ENCODE measurements around the gene KANK2. TPM values are rescaled to one million over a fixed set of nuclear protein-coding genes. Genes with fewer than 3 reads are reported as not detected.

KANK2 gene
- polyA plus RNA-seq, 1 of the 3 experiments (the other 2 are of a cell fraction) = 92.4 TPM

GRCh38 chr19:11201791-11202190 is 4.4 kb upstream of the KANK2 start:
- no peak overlapping the region for H3K4me2 ChIP-seq
- no peaks in the 10 kb centered on the region for H3K9me3 ChIP-seq
- no peak overlapping the region for H3K27ac ChIP-seq (ENCODE audit: low read depth in 2 of 2, low read length in 1 of 2)
- CTCF ChIA-PET = interaction anchor here (6.6 kb wide), 1 partner anchor 65 kb away, joined by 64 read pairs; no protein-coding TSS in a partner anchor
- H2AFZ ChIP-seq (ENCODE audit: low read depth) = no peak overlapping the region
- DNase-seq = no peak
- no peaks in the 10 kb centered on the region for H3K9me2 ChIP-seq
- no peak overlapping the region for H3K9ac ChIP-seq
- H3K4me1 ChIP-seq (ENCODE audit: control insufficient read depth in 1 of 2, insufficient read depth in 2 of 2, low read depth in 1 of 2, low read length in 1 of 2) = peaks cover 4 to 12% of the 10 kb centered on the region in 2 experiments; a peak in 3 of 4 replicates
- H3K4me3 ChIP-seq (ENCODE audit: low read depth in 2 of 2, low read length in 1 of 2) = no peak overlapping the region
- TF ChIP-seq, protein P1, sequence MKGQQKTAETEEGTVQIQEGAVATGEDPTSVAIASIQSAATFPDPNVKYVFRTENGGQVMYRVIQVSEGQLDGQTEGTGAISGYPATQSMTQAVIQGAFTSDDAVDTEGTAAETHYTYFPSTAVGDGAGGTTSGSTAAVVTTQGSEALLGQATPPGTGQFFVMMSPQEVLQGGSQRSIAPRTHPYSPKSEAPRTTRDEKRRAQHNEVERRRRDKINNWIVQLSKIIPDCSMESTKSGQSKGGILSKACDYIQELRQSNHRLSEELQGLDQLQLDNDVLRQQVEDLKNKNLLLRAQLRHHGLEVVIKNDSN (IDR thresholded peaks at IDR 0.05; ENCODE audit: borderline replicate concordance, low read depth) = no peak
- 97% methylated on average over 23 of the region's 24 CpGs for WGBS (ENCODE audit: low lambda C conversion rate)
- H3F3A ChIP-seq (replicated peaks; ENCODE audit: insufficient read depth) = peaks cover 21% of the 10 kb centered on the region
- H3K36me3 ChIP-seq (replicated peaks in 1 of 2; ENCODE audit: control insufficient read depth in 1 of 2, insufficient read depth in 2 of 2, low read length in 1 of 2) = no peaks in the 10 kb centered on the region
- H3K79me2 ChIP-seq (ENCODE audit: insufficient read depth) = peaks cover 6% of the 10 kb centered on the region
- no peaks in the 10 kb centered on the region for H4K20me1 ChIP-seq (ENCODE audit: insufficient read depth)
- no peaks in the 10 kb centered on the region for H3K27me3 ChIP-seq (ENCODE audit: insufficient read depth)
- POLR2A ChIA-PET = no interaction called here

GRCh38 chr19:11200931-11201330 is 3.6 kb upstream of the KANK2 start:
- Histone ChIP-seq H3K79me2 (ENCODE audit: insufficient read depth) (peaks cover 14% of the 10 kb centered on the region), H3K9me2 (no peaks in the 10 kb centered on the region), H3K9me3 (no peaks in the 10 kb centered on the region), H3K4me1 (ENCODE audit: control insufficient read depth in 1 of 2, insufficient read depth in 2 of 2, low read depth in 1 of 2, low read length in 1 of 2) (peaks cover 9 to 12% of the 10 kb centered on the region in 2 experiments; a peak in 3 of 4 replicates), H3K27me3 (ENCODE audit: insufficient read depth) (no peaks in the 10 kb centered on the region), H2AFZ (ENCODE audit: low read depth) (no peak overlapping the region), H3K27ac (ENCODE audit: low read depth in 2 of 2, low read length in 1 of 2) (no peak overlapping the region), H3K9ac (no peak overlapping the region), H3K4me3 (ENCODE audit: low read depth in 2 of 2, low read length in 1 of 2) (no peak overlapping the region), H4K20me1 (ENCODE audit: insufficient read depth) (peaks cover 4% of the 10 kb centered on the region; the same call in 1 of the 2 replicates), H3F3A (replicated peaks; ENCODE audit: insufficient read depth) (peaks cover 16% of the 10 kb centered on the region), H3K4me2 (no peak overlapping the region), H3K36me3 (replicated peaks in 1 of 2; ENCODE audit: control insufficient read depth in 1 of 2, insufficient read depth in 2 of 2, low read length in 1 of 2) (no peaks in the 10 kb centered on the region)
- no peak for DNase-seq
- TF ChIP-seq, protein P2, sequence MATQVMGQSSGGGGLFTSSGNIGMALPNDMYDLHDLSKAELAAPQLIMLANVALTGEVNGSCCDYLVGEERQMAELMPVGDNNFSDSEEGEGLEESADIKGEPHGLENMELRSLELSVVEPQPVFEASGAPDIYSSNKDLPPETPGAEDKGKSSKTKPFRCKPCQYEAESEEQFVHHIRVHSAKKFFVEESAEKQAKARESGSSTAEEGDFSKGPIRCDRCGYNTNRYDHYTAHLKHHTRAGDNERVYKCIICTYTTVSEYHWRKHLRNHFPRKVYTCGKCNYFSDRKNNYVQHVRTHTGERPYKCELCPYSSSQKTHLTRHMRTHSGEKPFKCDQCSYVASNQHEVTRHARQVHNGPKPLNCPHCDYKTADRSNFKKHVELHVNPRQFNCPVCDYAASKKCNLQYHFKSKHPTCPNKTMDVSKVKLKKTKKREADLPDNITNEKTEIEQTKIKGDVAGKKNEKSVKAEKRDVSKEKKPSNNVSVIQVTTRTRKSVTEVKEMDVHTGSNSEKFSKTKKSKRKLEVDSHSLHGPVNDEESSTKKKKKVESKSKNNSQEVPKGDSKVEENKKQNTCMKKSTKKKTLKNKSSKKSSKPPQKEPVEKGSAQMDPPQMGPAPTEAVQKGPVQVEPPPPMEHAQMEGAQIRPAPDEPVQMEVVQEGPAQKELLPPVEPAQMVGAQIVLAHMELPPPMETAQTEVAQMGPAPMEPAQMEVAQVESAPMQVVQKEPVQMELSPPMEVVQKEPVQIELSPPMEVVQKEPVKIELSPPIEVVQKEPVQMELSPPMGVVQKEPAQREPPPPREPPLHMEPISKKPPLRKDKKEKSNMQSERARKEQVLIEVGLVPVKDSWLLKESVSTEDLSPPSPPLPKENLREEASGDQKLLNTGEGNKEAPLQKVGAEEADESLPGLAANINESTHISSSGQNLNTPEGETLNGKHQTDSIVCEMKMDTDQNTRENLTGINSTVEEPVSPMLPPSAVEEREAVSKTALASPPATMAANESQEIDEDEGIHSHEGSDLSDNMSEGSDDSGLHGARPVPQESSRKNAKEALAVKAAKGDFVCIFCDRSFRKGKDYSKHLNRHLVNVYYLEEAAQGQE (IDR thresholded peaks at IDR 0.05; ENCODE audit: low read depth, low read length) = no peak
- TF ChIP-seq FOSL2 (IDR thresholded peaks at IDR 0.05; ENCODE audit: borderline replicate concordance, low read depth) = no peak
- TF ChIP-seq MXI1 (IDR thresholded peaks at IDR 0.05; ENCODE audit: low read depth, low read length) = no peak
- TF ChIP-seq, protein P1 (IDR thresholded peaks at IDR 0.05; ENCODE audit: borderline replicate concordance, low read depth) = no peak
- no peak for TF ChIP-seq TCF12 (IDR thresholded peaks at IDR 0.05)
- TF ChIP-seq GATA2 (CRISPR knock-in tag; IDR thresholded peaks at IDR 0.05) = no peak
- no peak for TF ChIP-seq ELF1 (IDR thresholded peaks at IDR 0.05)
- no peak for TF ChIP-seq RCOR1 (IDR thresholded peaks at IDR 0.05; ENCODE audit: low read length)
- no peak for TF ChIP-seq SMC3 (IDR thresholded peaks at IDR 0.05; ENCODE audit: low read depth, low read length)
- no peak for TF ChIP-seq SIN3A (IDR thresholded peaks at IDR 0.05; ENCODE audit: borderline replicate concordance, low read depth, low read length)
- ChIA-PET POLR2A (interaction anchor here (0.6 kb wide), 1 partner anchor 60 kb away, joined by 3 read pairs; no protein-coding TSS in a partner anchor), CTCF (interaction anchor here (0.6 kb wide), 1 partner anchor 48 kb away, joined by 3 read pairs; no protein-coding TSS in a partner anchor)
- no CpG with 5 or more reads among the region's 9 CpGs for WGBS (ENCODE audit: low lambda C conversion rate)

Data from SK-N-SH (cell line).